Spleen (tissue), 7 donors: Measurements from ENCODE around the gene BNC2.

Experiments
- CTCF ChIP-seq, 11 experiments: fragments of 200-600 bp in 7 of 11; fragments of 450-650 bp in 4 of 11; sonication (generic) in 4 of 11; IDR thresholded peaks in 8 of 11; conservative IDR thresholded peaks in 3 of 11; 1 replicate in 7 of 11; 2 replicates in 4 of 11; pipeline versions ENCODE4 v1.4.0 to v1.8.0; 2016 to 2021; ENCODE audit warnings: antibody characterized with exemption in 11 of 11, inconsistent platforms in 4 of 11, mild to moderate bottlenecking in 1 of 11
- POLR2A ChIP-seq, 3 donors: fragments of 450-650 bp; IDR thresholded peaks; one replicate each; pipeline ENCODE4 v1.5.1; 2017; ENCODE audit warnings: antibody characterized with exemption in 3 of 3, mild to moderate bottlenecking in 1 of 3
- POLR2AphosphoS5 ChIP-seq, 3 donors: sonication (generic); formaldehyde crosslinking; IDR thresholded peaks; one replicate each; pipeline ENCODE4 v1.5.1; 2017; ENCODE audit warnings: antibody characterized with exemption in 3 of 3
- donor health status: DM: no; HTN: no; CAD: no; lungs with moderate emphysema.
- donor health status: DM: no; HTN: no; CAD: no.
- donor health status: DM: no; HTN: no; CAD: no.

DNA sequence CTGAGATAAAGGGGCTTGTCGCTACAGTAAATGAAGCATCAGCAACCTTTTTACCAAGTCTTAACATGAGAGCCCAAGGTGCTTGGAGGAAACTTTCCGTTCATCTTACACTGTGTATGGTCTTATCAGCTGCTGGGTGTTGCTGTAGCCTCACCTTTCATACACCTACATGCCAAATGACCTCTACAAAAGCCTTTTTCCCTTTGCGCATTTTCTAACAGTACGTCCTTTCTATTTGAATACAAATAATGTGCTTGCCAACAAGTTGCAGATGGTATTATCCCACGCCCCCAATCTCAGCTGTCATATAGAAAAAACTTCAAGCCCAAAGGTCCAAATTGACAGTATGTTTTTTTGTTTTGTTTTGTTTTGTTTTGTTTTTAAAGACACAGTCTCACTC, 96.9 kb downstream of the BNC2 start:
- no peak for TF ChIP-seq POLR2AphosphoS5 (IDR thresholded peaks at IDR 0.05)
- TF ChIP-seq POLR2A (IDR thresholded peaks at IDR 0.05), result no peak
- TF ChIP-seq CTCF (IDR thresholded peaks at IDR 0.05 in 8 of 11, conservative IDR thresholded peaks at IDR 0.05 in 3 of 11), result no peak
